Gastroesophageal sphincter (tissue), 3 donors: Measurements from ENCODE around the gene PUDP.

Experiments
- EP300 ChIP-seq: sonication (generic); formaldehyde crosslinking; IDR thresholded peaks from one replicate; pipeline ENCODE4 v1.6.1; 2017; ENCODE audit warnings: antibody characterized with exemption, mild to moderate bottlenecking
- POLR2AphosphoS5 ChIP-seq: sonication (generic); formaldehyde crosslinking; IDR thresholded peaks from one replicate; pipeline ENCODE4 v1.6.1; 2017; ENCODE audit warnings: antibody characterized with exemption
- TF ChIP-seq, protein P1 (sequence below), 4 experiments: fragments of 200-600 bp in 2 of 4; fragments of 450-650 bp in 2 of 4; sonication (generic) in 1 of 4; IDR thresholded peaks; one replicate each; pipeline ENCODE4 v1.5.1; 2017 to 2019; ENCODE audit warnings: antibody characterized with exemption in 4 of 4, mild to moderate bottlenecking in 2 of 4, moderate library complexity in 2 of 4

DNA sequence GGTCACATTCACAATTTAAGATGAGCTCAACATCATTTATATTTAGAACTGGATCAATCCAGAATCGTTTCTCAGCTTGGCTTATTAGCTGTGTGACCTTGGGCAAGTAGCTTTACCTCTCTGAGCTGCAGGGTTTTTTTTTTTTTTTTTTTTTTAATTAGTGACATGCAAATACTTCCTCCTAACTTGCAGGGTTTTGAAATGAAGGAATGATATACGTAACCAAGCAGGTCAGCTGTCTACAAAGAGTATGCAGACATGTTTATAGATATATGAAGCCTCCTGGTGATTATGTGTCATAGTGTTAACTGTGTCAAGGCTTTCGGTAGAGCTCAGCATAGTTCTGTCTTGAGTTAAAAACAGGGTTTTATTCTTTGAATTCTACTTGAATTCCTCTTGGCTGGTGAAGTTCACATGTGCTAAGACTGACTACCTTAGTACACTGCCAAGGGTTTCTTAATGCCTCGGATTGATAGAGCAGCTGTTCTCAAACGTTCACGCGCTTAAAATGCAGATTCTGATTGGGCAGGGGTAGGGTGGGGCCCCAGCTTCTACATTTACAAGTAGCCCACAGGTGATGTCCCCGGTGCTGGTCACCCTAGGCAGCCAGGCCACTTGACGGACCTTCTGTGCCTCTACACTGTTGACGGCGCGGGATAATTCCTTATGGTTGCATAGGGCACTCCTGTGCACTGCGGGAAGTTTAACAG lies 1.1 kb downstream of the PUDP start:
- TF ChIP-seq POLR2AphosphoS5 (no peak), EP300 (no peak)
- TF ChIP-seq, protein P1, sequence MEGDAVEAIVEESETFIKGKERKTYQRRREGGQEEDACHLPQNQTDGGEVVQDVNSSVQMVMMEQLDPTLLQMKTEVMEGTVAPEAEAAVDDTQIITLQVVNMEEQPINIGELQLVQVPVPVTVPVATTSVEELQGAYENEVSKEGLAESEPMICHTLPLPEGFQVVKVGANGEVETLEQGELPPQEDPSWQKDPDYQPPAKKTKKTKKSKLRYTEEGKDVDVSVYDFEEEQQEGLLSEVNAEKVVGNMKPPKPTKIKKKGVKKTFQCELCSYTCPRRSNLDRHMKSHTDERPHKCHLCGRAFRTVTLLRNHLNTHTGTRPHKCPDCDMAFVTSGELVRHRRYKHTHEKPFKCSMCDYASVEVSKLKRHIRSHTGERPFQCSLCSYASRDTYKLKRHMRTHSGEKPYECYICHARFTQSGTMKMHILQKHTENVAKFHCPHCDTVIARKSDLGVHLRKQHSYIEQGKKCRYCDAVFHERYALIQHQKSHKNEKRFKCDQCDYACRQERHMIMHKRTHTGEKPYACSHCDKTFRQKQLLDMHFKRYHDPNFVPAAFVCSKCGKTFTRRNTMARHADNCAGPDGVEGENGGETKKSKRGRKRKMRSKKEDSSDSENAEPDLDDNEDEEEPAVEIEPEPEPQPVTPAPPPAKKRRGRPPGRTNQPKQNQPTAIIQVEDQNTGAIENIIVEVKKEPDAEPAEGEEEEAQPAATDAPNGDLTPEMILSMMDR (IDR thresholded peaks at IDR 0.05): no peak
